ENCODE results near the gene PRICKLE1. TPM values are rescaled to one million over a fixed set of nuclear protein-coding genes. Genes with fewer than 3 reads are reported as not detected.

Gene PRICKLE1
- 10 to 100 TPM in 2 of 6 experiments, 1 to 10 TPM in 4; 3.7 to 10.0 (median 8.6) TPM for total RNA-seq (2021; fragmentation: NEBNext Ultra II Directional; extraction: Animal tissue kit (Norgen Biotek cat#: 25700))
- long read RNA-seq, partial matches to known transcripts, result 1 of 4 reads
- long read RNA-seq, other reads (novel, unspliced or antisense), result 1 of 4 reads

DNA sequence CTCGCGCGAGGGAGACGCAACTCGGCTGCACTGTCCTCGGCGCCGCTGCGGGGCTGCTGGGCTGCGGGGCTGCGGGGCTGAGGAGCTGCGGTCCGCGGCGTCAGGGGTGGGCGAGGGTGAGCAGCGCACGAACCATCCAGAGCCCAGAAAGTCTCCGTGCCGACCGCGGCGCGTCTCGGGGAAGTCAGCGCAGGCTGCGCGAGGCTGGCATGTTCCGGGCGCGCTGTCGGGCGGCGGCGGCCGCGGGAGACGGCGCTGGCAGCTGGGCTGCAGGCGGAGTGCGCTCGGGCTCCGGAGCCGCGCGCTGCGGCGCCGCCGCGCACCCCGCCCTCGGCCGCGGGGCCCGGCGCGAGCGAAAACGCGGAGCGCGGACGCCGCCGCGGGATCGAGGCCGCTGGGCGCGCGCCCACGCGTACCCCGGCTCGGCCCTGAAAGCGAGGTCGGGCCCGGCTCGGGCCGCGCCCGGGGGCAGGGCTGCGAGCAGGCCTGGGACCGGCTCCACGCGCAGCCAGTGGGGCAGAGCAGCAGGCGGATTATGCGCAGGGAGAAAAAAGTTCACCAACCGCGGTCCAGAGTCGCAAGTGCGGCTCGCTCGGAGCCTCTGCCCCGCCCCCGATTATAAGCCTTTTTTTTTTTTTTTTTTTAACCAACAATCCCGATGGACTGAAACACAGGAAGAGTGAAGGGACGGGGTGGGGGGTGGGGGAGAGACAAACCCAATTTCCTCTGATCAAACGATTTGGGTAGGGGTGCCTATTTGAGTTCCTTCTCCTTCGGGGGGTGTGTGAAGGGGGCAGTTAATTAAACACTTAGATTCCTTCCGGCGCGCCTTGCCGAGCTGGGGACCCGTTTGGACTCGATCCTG lies at the start of gene PRICKLE1:
TSS of gene PRICKLE1 (minus strand) at position 282 of the 865 bp plus-strand sequence. CDS start 117,230 bp downstream, outside the sequence.
- Mint-ChIP-seq H3K27ac (peak within 1 kb of the TSS; percentile 1; the same call in 1 of the 2 replicates), H3K9me3 (no peaks in the 10 kb centered on the region), H3K27me3 (ENCODE audit: insufficient read depth) (peaks cover 38% of the 10 kb centered on the region), H3K4me3 (peak within 1 kb of the TSS; percentile 84), H3K36me3 (ENCODE audit: low read depth) (no peaks in the 10 kb centered on the region), H3K4me1 (ENCODE audit: low read depth) (peaks cover 25% of the 10 kb centered on the region)
- TF ChIP-seq, protein P1, sequence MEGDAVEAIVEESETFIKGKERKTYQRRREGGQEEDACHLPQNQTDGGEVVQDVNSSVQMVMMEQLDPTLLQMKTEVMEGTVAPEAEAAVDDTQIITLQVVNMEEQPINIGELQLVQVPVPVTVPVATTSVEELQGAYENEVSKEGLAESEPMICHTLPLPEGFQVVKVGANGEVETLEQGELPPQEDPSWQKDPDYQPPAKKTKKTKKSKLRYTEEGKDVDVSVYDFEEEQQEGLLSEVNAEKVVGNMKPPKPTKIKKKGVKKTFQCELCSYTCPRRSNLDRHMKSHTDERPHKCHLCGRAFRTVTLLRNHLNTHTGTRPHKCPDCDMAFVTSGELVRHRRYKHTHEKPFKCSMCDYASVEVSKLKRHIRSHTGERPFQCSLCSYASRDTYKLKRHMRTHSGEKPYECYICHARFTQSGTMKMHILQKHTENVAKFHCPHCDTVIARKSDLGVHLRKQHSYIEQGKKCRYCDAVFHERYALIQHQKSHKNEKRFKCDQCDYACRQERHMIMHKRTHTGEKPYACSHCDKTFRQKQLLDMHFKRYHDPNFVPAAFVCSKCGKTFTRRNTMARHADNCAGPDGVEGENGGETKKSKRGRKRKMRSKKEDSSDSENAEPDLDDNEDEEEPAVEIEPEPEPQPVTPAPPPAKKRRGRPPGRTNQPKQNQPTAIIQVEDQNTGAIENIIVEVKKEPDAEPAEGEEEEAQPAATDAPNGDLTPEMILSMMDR (IDR thresholded peaks at IDR 0.05), result no peak
- DNase-seq, result no peak

DNA sequence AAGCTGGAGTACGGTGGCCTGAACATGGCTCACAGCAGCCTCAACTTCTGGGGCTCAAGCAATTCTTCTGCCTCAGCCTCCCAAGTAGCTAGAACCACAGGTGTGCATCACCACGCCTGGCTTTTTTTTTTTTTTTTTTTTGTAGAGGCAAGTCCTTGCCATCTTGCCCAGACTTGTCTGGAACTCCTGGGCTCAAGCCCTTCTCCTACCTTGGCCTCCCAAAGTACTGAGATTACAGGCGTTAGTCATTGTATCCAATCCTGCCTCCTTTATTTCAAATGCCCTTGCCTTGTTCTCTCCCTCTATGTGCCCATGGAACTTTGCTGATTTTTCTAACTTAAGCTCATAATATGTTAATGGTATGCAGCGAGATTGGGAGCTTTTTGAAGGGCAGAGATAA lies 49.2 kb upstream of the PRICKLE1 start:
- Mint-ChIP-seq H3K9me3 (peaks cover 3% of the 10 kb centered on the region; the same call in 1 of the 2 replicates), H3K36me3 (ENCODE audit: low read depth) (no peaks in the 10 kb centered on the region), H3K27me3 (ENCODE audit: insufficient read depth) (0 out of 2 replicates have a peak, but pooled peaks cover 2% of the 10 kb centered on the region), H3K4me3 (no peak overlapping the region), H3K4me1 (ENCODE audit: low read depth) (no peaks in the 10 kb centered on the region), H3K27ac (no peak overlapping the region)
- TF ChIP-seq, protein P1 (IDR thresholded peaks at IDR 0.05), result no peak
- DNase-seq, result no peak

DNA sequence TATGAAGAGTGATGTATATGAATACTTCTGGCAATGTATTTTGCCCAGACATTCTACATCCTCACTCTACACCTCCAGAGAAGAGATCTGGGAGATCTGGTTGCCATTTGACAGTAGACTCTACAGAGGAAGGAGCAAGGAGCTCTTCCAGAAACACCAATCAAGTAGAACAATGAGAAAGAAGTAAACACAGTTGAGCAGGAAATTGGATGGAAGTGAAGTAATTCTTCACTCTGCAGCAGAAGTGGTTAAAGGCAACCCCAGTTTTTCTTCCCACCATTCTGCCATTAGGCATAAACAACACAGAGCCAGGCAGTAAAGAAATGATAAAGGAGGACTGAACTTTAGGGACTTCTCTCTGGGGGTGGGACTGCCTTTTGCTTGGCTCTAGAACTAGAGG lies 48.5 kb upstream of the PRICKLE1 start:
- Mint-ChIP-seq H3K27ac (no peak overlapping the region), H3K4me3 (no peak overlapping the region), H3K36me3 (ENCODE audit: low read depth) (no peaks in the 10 kb centered on the region), H3K4me1 (ENCODE audit: low read depth) (no peaks in the 10 kb centered on the region), H3K9me3 (peaks cover 3% of the 10 kb centered on the region; the same call in 1 of the 2 replicates), H3K27me3 (ENCODE audit: insufficient read depth) (0 out of 2 replicates have a peak, but pooled peaks cover 2% of the 10 kb centered on the region)
- TF ChIP-seq, protein P1 (IDR thresholded peaks at IDR 0.05), result no peak
- DNase-seq, result no peak

DNA sequence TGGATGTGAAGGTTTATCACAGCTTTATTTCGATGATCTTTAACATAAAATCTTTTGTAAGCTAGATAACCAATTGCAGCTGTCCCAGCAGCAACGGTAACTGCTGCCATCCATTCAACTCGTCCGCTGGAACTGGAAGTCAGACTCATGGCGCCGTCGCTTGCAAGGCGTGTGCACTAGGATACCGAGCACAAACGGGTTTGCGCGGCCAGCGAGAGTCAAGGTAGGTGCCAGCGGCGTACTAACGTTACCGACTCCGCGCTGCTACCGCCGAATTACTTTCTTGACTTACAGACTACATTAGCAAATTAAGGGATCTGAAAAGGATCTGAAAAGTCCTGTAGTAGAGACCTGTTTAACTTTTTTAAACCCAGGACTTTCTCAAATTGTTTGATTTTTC lies 47.4 kb upstream of the PRICKLE1 start:
- Mint-ChIP-seq H3K27me3 (ENCODE audit: insufficient read depth) (0 out of 2 replicates have a peak, but pooled peaks cover 2% of the 10 kb centered on the region), H3K9me3 (no peaks in the 10 kb centered on the region), H3K4me3 (peak overlapping the region; percentile 45; the same call in 1 of the 2 replicates), H3K36me3 (ENCODE audit: low read depth) (no peaks in the 10 kb centered on the region), H3K27ac (no peak overlapping the region), H3K4me1 (ENCODE audit: low read depth) (no peaks in the 10 kb centered on the region)
- no peak for DNase-seq
- TF ChIP-seq, protein P1 (IDR thresholded peaks at IDR 0.05), result no peak

DNA sequence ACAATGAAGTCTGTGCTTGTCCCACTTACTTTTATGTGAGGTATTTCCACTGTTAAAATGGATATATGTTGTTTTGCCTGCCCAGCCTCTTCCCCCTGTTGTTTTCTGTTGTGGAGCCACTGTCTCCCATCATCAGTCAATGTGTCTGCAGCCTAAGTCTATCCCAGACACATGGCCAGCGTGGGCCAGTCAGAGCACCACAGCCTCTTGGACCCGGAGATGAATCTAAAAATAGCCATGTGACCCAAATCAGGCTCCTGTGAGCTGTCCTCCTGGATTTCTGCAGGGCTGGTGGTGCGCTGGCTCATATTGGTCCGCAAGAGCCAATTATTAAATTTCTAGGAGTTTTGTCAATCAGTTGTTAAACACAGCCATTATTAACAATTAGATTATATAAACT lies 44.0 kb upstream of the PRICKLE1 start:
- TF ChIP-seq, protein P1 (IDR thresholded peaks at IDR 0.05), result no peak
- H3K27ac Mint-ChIP-seq, result no peak overlapping the region
- no peaks in the 10 kb centered on the region for H3K4me1 Mint-ChIP-seq (ENCODE audit: low read depth)
- no peaks in the 10 kb centered on the region for H3K36me3 Mint-ChIP-seq (ENCODE audit: low read depth)
- H3K4me3 Mint-ChIP-seq, result no peak overlapping the region
- H3K27me3 Mint-ChIP-seq (ENCODE audit: insufficient read depth), result peaks cover 2% of the 10 kb centered on the region; the same call in 1 of the 2 replicates
- DNase-seq, result no peak
- no peaks in the 10 kb centered on the region for H3K9me3 Mint-ChIP-seq

All from HFFc6 (cell line).